K562 (cell line): ENCODE measurements around the gene BHLHE40. TPM values are rescaled to one million over a fixed set of nuclear protein-coding genes. Genes with fewer than 3 reads are reported as not detected.

ENCODE experiments used
- ATAC-seq: fragments of 200-7000 bp; cut with Tn5 transposase; 3 replicates; pipeline ENCODE4 v1.9.1; 2020; ENCODE audit warnings: moderate library complexity
- BruUV-seq: library from RNA; stranded (reverse); fragments of 400-500 nt; replicated peaks from 2 replicates; lab custom pipeline; 2021; lab: Mats Ljungman, UMichigan
- CTCF ChIA-PET: fragments of 300-600 bp; formaldehyde crosslinking; extraction: SDS; loops from one replicate; lab custom pipeline; 2021; ENCODE audit warnings: low intra/inter-chr PET ratio; lab: Yijun Ruan, JAX
- POLR2A ChIA-PET: fragments of 300-600, 350-650 bp; sonication (Branson Sonifier 250); formaldehyde crosslinking; extraction: SDS; loops from one replicate; lab custom pipeline; 2021; ENCODE audit warnings: antibody characterized with exemption, inconsistent platforms; lab: Yijun Ruan, JAX
- DNase-seq, 4 experiments: peaks; one replicate each; pipeline versions ENCODE4 v3.0.0 to v3.0.0-alpha.2; 2011 to 2018; ENCODE audit warnings: low spot score in 3 of 4, mixed read lengths in 3 of 4; ENCODE audit errors: extremely low read depth in 1 of 4
- FAIRE-seq: peaks from 2 replicates; lab custom pipeline; 2011; peaks lifted over from hg19 to GRCh38; lab: Jason Lieb, UNC
- H2AFZ ChIP-seq: 2 replicates; pipeline ENCODE4 v1.6.0; 2011; ENCODE audit warnings: low read depth, low read length, control low read depth, inconsistent platforms
- H3K27ac ChIP-seq: fragments of 200-600 bp; 3 replicates; pipeline ENCODE4 v1.8.0; 2011; ENCODE audit warnings: low read depth, mild to moderate bottlenecking, control low read depth, inconsistent platforms, low read length, moderate library complexity, mixed read lengths; ENCODE audit errors: extremely low read depth
- H3K27me3 ChIP-seq, 2 experiments: fragments of 300-600 bp in 1 of 2; 2 replicates in 1 of 2; 3 replicates in 1 of 2; pipeline versions ENCODE4 v1.6.0 to v1.8.0; 2011; ENCODE audit warnings: inconsistent platforms in 2 of 2, low read length in 2 of 2, mild to moderate bottlenecking in 1 of 2, mixed read lengths in 1 of 2, moderate library complexity in 1 of 2; ENCODE audit not compliant: control insufficient read depth in 2 of 2, insufficient read depth in 2 of 2
- H3K36me3 ChIP-seq: fragments of 300-600 bp; 3 replicates; pipeline ENCODE4 v1.8.0; 2011; ENCODE audit warnings: mild to moderate bottlenecking, low read length, inconsistent platforms; ENCODE audit not compliant: control insufficient read depth, insufficient read depth
- H3K4me1 ChIP-seq, 2 experiments: fragments of 200-600 bp in 1 of 2; replicated peaks in 1 of 2; 2 replicates in 1 of 2; 3 replicates in 1 of 2; pipeline versions ENCODE4 v1.5.1 to v1.8.0; 2011; ENCODE audit warnings: inconsistent platforms in 2 of 2, low read length in 2 of 2, mild to moderate bottlenecking in 1 of 2, mixed read lengths in 1 of 2, moderate library complexity in 1 of 2; ENCODE audit not compliant: control insufficient read depth in 2 of 2, insufficient read depth in 2 of 2
- H3K4me2 ChIP-seq: 2 replicates; pipeline ENCODE4 v1.6.1; 2011; ENCODE audit warnings: low read length, control low read depth, inconsistent platforms, mixed read lengths; ENCODE audit not compliant: insufficient read depth
- H3K4me3 ChIP-seq: fragments of 200-600 bp; sonication (generic), shearing (Covaris generic); 2 replicates; pipeline ENCODE4 v1.5.1; 2016; ENCODE audit warnings: control low read depth, inconsistent platforms
- H3K79me2 ChIP-seq: fragments of 200-600 bp; 3 replicates; pipeline ENCODE4 v1.8.0; 2011; ENCODE audit warnings: low read length, inconsistent platforms; ENCODE audit not compliant: control insufficient read depth, insufficient read depth
- H3K9ac ChIP-seq, 2 experiments: 2 replicates each; pipeline versions ENCODE4 v1.6.0 to v1.6.1; 2011; ENCODE audit warnings: low read depth in 2 of 2, low read length in 2 of 2, control low read depth in 1 of 2, inconsistent platforms in 1 of 2, mild to moderate bottlenecking in 1 of 2, mixed read lengths in 1 of 2; ENCODE audit not compliant: insufficient read depth in 1 of 2
- H3K9me1 ChIP-seq: one replicate; pipeline ENCODE4 v1.6.0; 2011; ENCODE audit warnings: inconsistent platforms, mild to moderate bottlenecking, low read length, moderate library complexity; ENCODE audit not compliant: control insufficient read depth, insufficient read depth
- H3K9me3 ChIP-seq: replicated peaks from 2 replicates; pipeline ENCODE4 v1.5.1; 2011; ENCODE audit warnings: low read depth, low read length, inconsistent platforms; ENCODE audit not compliant: control insufficient read depth, insufficient read depth
- H4K20me1 ChIP-seq: replicated peaks from 2 replicates; pipeline ENCODE4 v1.6.1; 2011; ENCODE audit warnings: low read length, inconsistent platforms, mixed read lengths; ENCODE audit not compliant: control insufficient read depth, insufficient read depth
- SRF ChIP-seq, 2 experiments: fragments of 250-450, 450-650 bp in 1 of 2; sonication (Bioruptor Pico) in 1 of 2; sonication (generic) in 1 of 2; formaldehyde crosslinking; IDR thresholded peaks; 2 replicates each; pipeline versions ENCODE4 v1.5.0 to v1.5.1; 2020 to 2022; ENCODE audit warnings: mild to moderate bottlenecking in 1 of 2, missing genetic modification reagents in 1 of 2
- YY1 ChIP-seq, 3 experiments: IDR thresholded peaks; 2 replicates each; pipeline ENCODE4 v1.6.1; 2011; ENCODE audit warnings: low read length in 2 of 3, mild to moderate bottlenecking in 2 of 3, moderate library complexity in 2 of 3, borderline replicate concordance in 1 of 3, control low read depth in 1 of 3, low read depth in 1 of 3; ENCODE audit not compliant: insufficient read depth in 3 of 3, insufficient replicate concordance in 2 of 3, control insufficient read depth in 1 of 3, insufficient read length in 1 of 3; ENCODE audit errors: extremely low read depth in 1 of 3
- WGBS: fragments of 100-300 bp; shearing (Covaris generic); methylation state at CpG from one replicate; pipeline ENCODE4 v1.1.6; 2016; ENCODE audit warnings: low coverage, mixed read lengths; ENCODE audit not compliant: insufficient coverage; ENCODE audit errors: missing lambda C conversion rate; 5-methylcytosine and 5-hydroxymethylcytosine counted together
- in situ Hi-C: fragments of 300-500 bp; cut with MboI; formaldehyde crosslinking; loops from 4 replicates; pipeline ENCODE4 v1.15.0; 2018; ENCODE audit warnings: inconsistent platforms, mixed read lengths
- intact Hi-C: fragments of 100-400 bp; cut with micrococcal nuclease; formaldehyde crosslinking; loops from 2 replicates; pipeline ENCODE4 v1.14.2; 2022
- polyA plus RNA-seq, 8 experiments: library from polyadenylated mRNA; depleted of rRNA in 4 of 8; stranded (reverse) in 5 of 8; unstranded in 3 of 8; fragments of >200 nt; fragmentation: Nextera tagmentation in 2 of 8; fragmentation: Illumina TruSeq in 1 of 8; extraction: Ambion mirVana in 2 of 8; extraction: Trizol in 1 of 8; gene quantifications; 2 replicates each; pipeline versions ENCODE4 v1.2.1 to v1.2.3, GENCODE V29; 2011 to 2014; ENCODE audit warnings: inconsistent platforms in 1 of 8, missing spikeins in 1 of 8
- total RNA-seq, 7 experiments: library from RNA; depleted of rRNA in 6 of 7; stranded (reverse); fragments of >200 nt in 6 of 7; fragmentation: Illumina TruSeq in 2 of 7; extraction: Trizol in 2 of 7; gene quantifications; 2 replicates each; pipeline versions ENCODE4 v1.2.1 to v1.2.3, GENCODE V29; 2011 to 2021; ENCODE audit warnings: low replicate concordance in 1 of 7
- TF ChIP-seq, protein P1 (sequence below): fragments of 150-350 bp; IDR thresholded peaks from 2 replicates; pipeline ENCODE4 v1.6.1; 2014; ENCODE audit warnings: low read depth, mild to moderate bottlenecking, low read length, borderline replicate concordance
- TF ChIP-seq, protein P2 (sequence below): sonication (generic); IDR thresholded peaks from 2 replicates; pipeline ENCODE4 v1.6.1; 2016

BHLHE40 gene
- total and polyA plus RNA-seq, 9 of the 15 experiments (the other 6 are each of a cell fraction or from before 2014, with no cell fraction given), result 12.0 to 83.9 (median 31.4) TPM

DNA sequence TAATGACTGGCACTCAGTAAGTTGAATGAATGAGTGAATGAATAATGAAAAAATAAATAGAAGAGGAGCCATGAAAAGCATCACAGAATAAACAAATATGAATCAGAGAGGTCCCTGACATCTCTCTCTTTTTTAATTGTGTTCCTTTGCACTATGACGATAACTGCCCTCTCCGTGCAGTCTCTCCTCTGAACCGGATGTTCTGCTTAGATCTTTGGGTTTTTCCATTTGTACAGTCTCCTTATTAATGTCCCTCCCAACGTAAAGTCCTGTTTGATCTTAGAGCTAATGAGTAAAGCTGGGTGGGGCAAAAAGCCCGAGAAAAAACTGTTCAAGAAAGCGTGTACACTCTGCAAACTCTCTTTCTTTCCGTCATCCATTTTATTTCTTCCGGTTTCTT, 28.3 kb upstream of the BHLHE40 start (continued):
- TF ChIP-seq YY1 (IDR thresholded peaks at IDR 0.05; ENCODE audit: borderline replicate concordance in 1 of 3, control insufficient read depth in 1 of 3, extremely low read depth in 1 of 3, insufficient read depth in 3 of 3, insufficient read length in 1 of 3, insufficient replicate concordance in 2 of 3, low read depth in 1 of 3, low read length in 2 of 3), result no peak

DNA sequence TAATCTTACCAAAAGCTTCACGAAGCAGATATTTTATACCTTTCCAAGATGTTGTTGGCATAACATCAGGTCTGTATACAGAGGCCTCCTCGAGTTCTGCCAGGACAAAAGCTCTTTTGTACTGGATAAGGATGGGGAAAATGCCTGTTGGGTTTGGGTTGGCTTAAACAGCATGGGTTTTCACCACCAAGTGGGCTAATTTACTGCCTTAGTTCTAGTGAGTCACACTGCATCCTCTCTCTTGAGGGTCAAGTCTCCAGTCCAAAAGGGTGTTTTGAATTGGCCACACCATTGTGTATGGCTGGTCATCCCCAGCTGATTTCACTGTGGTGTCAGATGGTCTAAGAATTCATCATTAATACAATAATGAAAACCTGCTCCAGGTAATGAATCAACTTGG, 26.1 kb upstream of the BHLHE40 start:
- DNase-seq, result no peak
- WGBS, result 19% methylated on average over 2 of the region's 2 CpGs
- Histone ChIP-seq H4K20me1 (no peaks in the 10 kb centered on the region), H2AFZ (peak overlapping the region; percentile 35; the same call in 1 of the 2 replicates), H3K79me2 (no peaks in the 10 kb centered on the region), H3K9me1 (no peaks in the 10 kb centered on the region), H3K27ac (no peak overlapping the region), H3K4me3 (no peak overlapping the region), H3K4me1 (no peaks in the 10 kb centered on the region), H3K4me2 (no peak overlapping the region), H3K27me3 (no peaks in the 10 kb centered on the region), H3K9ac (no peak overlapping the region), H3K36me3 (no peaks in the 10 kb centered on the region), H3K9me3 (no peaks in the 10 kb centered on the region)
- CTCF ChIA-PET, result no interaction called here
- TF ChIP-seq SRF (CRISPR knock-in tag; IDR thresholded peaks at IDR 0.05), result 0 out of 4 replicates have a peak, but pooled peaks of 1 of the 2 experiments have one; percentile 35
- TF ChIP-seq, protein P1, sequence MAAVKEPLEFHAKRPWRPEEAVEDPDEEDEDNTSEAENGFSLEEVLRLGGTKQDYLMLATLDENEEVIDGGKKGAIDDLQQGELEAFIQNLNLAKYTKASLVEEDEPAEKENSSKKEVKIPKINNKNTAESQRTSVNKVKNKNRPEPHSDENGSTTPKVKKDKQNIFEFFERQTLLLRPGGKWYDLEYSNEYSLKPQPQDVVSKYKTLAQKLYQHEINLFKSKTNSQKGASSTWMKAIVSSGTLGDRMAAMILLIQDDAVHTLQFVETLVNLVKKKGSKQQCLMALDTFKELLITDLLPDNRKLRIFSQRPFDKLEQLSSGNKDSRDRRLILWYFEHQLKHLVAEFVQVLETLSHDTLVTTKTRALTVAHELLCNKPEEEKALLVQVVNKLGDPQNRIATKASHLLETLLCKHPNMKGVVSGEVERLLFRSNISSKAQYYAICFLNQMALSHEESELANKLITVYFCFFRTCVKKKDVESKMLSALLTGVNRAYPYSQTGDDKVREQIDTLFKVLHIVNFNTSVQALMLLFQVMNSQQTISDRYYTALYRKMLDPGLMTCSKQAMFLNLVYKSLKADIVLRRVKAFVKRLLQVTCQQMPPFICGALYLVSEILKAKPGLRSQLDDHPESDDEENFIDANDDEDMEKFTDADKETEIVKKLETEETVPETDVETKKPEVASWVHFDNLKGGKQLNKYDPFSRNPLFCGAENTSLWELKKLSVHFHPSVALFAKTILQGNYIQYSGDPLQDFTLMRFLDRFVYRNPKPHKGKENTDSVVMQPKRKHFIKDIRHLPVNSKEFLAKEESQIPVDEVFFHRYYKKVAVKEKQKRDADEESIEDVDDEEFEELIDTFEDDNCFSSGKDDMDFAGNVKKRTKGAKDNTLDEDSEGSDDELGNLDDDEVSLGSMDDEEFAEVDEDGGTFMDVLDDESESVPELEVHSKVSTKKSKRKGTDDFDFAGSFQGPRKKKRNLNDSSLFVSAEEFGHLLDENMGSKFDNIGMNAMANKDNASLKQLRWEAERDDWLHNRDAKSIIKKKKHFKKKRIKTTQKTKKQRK, result no peak
- TF ChIP-seq, protein P2, sequence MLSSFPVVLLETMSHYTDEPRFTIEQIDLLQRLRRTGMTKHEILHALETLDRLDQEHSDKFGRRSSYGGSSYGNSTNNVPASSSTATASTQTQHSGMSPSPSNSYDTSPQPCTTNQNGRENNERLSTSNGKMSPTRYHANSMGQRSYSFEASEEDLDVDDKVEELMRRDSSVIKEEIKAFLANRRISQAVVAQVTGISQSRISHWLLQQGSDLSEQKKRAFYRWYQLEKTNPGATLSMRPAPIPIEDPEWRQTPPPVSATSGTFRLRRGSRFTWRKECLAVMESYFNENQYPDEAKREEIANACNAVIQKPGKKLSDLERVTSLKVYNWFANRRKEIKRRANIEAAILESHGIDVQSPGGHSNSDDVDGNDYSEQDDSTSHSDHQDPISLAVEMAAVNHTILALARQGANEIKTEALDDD, result 0 out of 2 replicates have a peak, but pooled peaks have one; percentile 21
- in situ Hi-C loops (no loop called here), intact Hi-C loops (no loop called here)
- peak; percentile 27; the same call in 2 of the 3 replicates for ATAC-seq
- POLR2A ChIA-PET, result interaction anchor here (0.5 to 0.6 kb wide), 2 partner anchors 181 to 341 kb away, joined by 3 to 4 read pairs; no protein-coding TSS in a partner anchor
- no peak for FAIRE-seq
- no TSS peak for BruUV-seq
